GM18526 (cell line): ENCODE measurements around the gene TMEM156.
A peak's percentile ranks its signal among the peaks of the same experiment; 100 is the strongest.

Experiments used
- POLR2A ChIP-seq: IDR thresholded peaks from 3 replicates; pipeline ENCODE4 v1.6.1; 2011; ENCODE audit not compliant: insufficient read length; ENCODE audit errors: extremely low read depth

The TMEM156 gene

GRCh38 chr4:39032218-39033085 lies at the start of gene TMEM156:
Gene TMEM156 (minus strand): TSS chr4:39032409. CDS start chr4:39032313, 96 bp downstream.
- TF ChIP-seq POLR2A, result peak; percentile 49

- TF ChIP-seq POLR2A, result no peak
These were observed 46.6 kb upstream of the TMEM156 start for GRCh38 chr4:39078829-39079228.

- no peak for TF ChIP-seq POLR2A
These were observed 36.7 kb upstream of the TMEM156 start for GRCh38 chr4:39068907-39069306.

GRCh38 chr4:39067451-39067850 lies 35.2 kb upstream of the TMEM156 start:
- no peak for TF ChIP-seq POLR2A

GRCh38 chr4:39067031-39067430 lies 34.8 kb upstream of the TMEM156 start:
- TF ChIP-seq POLR2A, result no peak

- no peak for TF ChIP-seq POLR2A
These were observed 34.2 kb upstream of the TMEM156 start for GRCh38 chr4:39066371-39066770.

- TF ChIP-seq POLR2A, result no peak
These were observed 31.2 kb upstream of the TMEM156 start for GRCh38 chr4:39063430-39063829.

GRCh38 chr4:39062770-39063097 lies 30.5 kb upstream of the TMEM156 start:
- TF ChIP-seq POLR2A, result no peak

- no peak for TF ChIP-seq POLR2A
These were observed 30.0 kb upstream of the TMEM156 start, which contains the start of gene KLHL5 for GRCh38 chr4:39062094-39062769. Gene KLHL5 (plus strand): TSS chr4:39062232. CDS start chr4:39062653, 421 bp downstream.

- TF ChIP-seq POLR2A, result no peak
These were observed 29.2 kb upstream of the TMEM156 start for GRCh38 chr4:39061457-39061856.

GRCh38 chr4:39056023-39056422 lies 23.8 kb upstream of the TMEM156 start:
- TF ChIP-seq POLR2A, result no peak

GRCh38 chr4:39054497-39054896 lies 22.3 kb upstream of the TMEM156 start:
- no peak for TF ChIP-seq POLR2A

GRCh38 chr4:39053983-39054382 lies 21.8 kb upstream of the TMEM156 start:
- TF ChIP-seq POLR2A, result no peak

GRCh38 chr4:39051492-39051891 lies 19.3 kb upstream of the TMEM156 start:
- no peak for TF ChIP-seq POLR2A

- TF ChIP-seq POLR2A, result no peak
These were observed 18.4 kb upstream of the TMEM156 start for GRCh38 chr4:39050590-39050989.

GRCh38 chr4:39048311-39048710 lies 16.1 kb upstream of the TMEM156 start:
- no peak for TF ChIP-seq POLR2A

- no peak for TF ChIP-seq POLR2A
These were observed 15.5 kb upstream of the TMEM156 start for GRCh38 chr4:39047681-39048080.

- TF ChIP-seq POLR2A, result no peak
These were observed 14.0 kb upstream of the TMEM156 start for GRCh38 chr4:39046249-39046648.
